Measurements from ENCODE around the gene BCL11B. TPM values are rescaled to one million over a fixed set of nuclear protein-coding genes. Genes with fewer than 3 reads are reported as not detected.

The BCL11B gene
- total RNA-seq, 6 donors from 2014 or later = 1.1 to 4.5 (median 2.2) TPM

DNA sequence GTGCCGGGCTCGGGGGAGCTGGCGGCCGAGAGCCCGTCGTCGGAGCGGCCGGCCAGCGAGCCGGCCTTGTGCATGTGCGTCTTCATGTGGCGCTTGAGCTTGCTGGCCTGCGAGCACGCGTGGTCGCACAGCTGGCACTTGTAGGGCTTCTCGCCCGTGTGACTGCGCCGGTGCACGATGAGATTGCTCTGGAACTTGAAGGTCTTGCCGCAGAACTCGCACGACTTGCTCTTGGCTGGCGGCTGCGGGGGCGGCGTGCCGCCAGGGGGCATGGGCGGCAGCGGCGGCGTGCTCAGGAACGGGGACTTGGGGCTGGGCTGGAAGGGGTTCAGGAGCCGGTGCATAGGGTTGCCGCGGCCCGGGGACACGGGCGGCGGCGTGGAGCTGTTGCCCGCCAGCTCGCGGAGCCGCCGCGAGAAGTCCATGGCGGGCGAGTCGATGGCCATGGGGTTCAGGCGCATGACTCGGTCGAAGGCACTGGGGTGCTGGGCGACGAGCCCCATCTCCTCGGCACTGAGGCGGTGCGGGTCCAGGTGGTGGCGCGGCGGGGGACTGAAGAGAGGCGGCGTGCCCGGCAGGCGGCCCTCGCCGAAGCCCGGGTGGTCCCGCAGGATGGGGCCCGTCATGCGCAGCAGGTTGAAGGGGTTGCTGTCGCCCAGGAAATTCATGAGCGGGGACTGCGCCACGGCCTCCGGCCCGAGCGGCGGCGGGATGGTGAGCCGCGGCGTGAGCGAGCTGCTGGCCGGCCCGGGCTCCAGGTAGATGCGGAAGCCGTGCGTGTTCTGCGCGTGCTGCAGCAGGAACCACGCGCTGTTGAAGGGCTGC, 96.5 kb downstream of the BCL11B start:
- DNase-seq (peak in 1 of 2 donors; percentile 79), ATAC-seq (ENCODE audit: low FRiP score in 2 of 2) (no peak)
- no peak for TF ChIP-seq EP300 (IDR thresholded peaks at IDR 0.05)
- TF ChIP-seq POLR2AphosphoS5 (IDR thresholded peaks at IDR 0.05) = no peak
- TF ChIP-seq, protein P1, sequence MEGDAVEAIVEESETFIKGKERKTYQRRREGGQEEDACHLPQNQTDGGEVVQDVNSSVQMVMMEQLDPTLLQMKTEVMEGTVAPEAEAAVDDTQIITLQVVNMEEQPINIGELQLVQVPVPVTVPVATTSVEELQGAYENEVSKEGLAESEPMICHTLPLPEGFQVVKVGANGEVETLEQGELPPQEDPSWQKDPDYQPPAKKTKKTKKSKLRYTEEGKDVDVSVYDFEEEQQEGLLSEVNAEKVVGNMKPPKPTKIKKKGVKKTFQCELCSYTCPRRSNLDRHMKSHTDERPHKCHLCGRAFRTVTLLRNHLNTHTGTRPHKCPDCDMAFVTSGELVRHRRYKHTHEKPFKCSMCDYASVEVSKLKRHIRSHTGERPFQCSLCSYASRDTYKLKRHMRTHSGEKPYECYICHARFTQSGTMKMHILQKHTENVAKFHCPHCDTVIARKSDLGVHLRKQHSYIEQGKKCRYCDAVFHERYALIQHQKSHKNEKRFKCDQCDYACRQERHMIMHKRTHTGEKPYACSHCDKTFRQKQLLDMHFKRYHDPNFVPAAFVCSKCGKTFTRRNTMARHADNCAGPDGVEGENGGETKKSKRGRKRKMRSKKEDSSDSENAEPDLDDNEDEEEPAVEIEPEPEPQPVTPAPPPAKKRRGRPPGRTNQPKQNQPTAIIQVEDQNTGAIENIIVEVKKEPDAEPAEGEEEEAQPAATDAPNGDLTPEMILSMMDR (IDR thresholded peaks at IDR 0.05) = no peak
- no peak for TF ChIP-seq POLR2A (IDR thresholded peaks at IDR 0.05)
- H3K36me3 ChIP-seq = no peaks in the 10 kb centered on the region
- H3K4me3 ChIP-seq = no peak overlapping the region
- no peak overlapping the region for H3K27ac ChIP-seq
- H3K4me1 ChIP-seq = peaks cover 0 to 7% (median 0%) of the 10 kb centered on the region in 4 donors
- H3K9me3 ChIP-seq = no peaks in the 10 kb centered on the region
- H3K27me3 ChIP-seq = no peaks in the 10 kb centered on the region
- 97 to 98% methylated on average over 45 to 94 of the region's 95 CpGs for WGBS, 2 donors

DNA sequence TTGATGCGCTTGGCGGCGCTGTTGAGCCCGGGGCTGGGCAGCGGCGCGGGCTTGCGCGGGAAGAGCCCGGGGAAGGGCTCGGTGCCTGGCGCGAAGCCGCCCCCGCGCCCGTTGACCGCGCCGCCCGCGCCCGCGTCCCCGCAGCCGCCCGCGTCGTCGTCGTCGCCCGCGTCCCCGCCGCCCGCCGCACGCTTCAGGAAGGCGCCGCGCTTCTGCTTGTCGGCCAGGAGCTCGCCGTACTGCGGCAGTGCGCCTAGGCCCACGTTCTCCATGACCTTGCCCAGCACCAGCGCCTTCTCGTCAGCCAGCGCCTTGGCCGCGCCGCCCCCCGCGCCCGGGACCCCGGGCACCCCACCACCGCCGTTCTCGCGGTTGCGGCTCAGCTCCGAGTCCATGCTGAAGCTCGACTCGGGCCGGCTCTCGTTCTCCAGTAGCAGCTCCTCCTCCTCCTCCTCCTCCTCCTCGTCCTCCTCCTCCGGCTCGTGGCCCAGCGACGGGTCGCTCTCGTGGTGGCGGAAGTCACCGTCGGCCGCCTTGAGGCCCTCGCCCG, 97.2 kb downstream of the BCL11B start:
- WGBS, 2 donors = 93 to 95% methylated on average over 33 to 72 of the region's 81 CpGs
- Histone ChIP-seq H3K4me1 (peaks cover 0 to 7% (median 0%) of the 10 kb centered on the region in 4 donors), H3K36me3 (no peaks in the 10 kb centered on the region), H3K9me3 (no peaks in the 10 kb centered on the region), H3K27me3 (no peaks in the 10 kb centered on the region), H3K4me3 (no peak overlapping the region), H3K27ac (no peak overlapping the region)
- peak in 1 of 2 donors; percentile 79 for DNase-seq
- TF ChIP-seq, protein P1 (IDR thresholded peaks at IDR 0.05) = no peak
- TF ChIP-seq EP300 (IDR thresholded peaks at IDR 0.05) = no peak
- TF ChIP-seq POLR2AphosphoS5 (IDR thresholded peaks at IDR 0.05) = no peak
- TF ChIP-seq POLR2A (IDR thresholded peaks at IDR 0.05) = no peak
- no peak for ATAC-seq (ENCODE audit: low FRiP score in 2 of 2)

DNA sequence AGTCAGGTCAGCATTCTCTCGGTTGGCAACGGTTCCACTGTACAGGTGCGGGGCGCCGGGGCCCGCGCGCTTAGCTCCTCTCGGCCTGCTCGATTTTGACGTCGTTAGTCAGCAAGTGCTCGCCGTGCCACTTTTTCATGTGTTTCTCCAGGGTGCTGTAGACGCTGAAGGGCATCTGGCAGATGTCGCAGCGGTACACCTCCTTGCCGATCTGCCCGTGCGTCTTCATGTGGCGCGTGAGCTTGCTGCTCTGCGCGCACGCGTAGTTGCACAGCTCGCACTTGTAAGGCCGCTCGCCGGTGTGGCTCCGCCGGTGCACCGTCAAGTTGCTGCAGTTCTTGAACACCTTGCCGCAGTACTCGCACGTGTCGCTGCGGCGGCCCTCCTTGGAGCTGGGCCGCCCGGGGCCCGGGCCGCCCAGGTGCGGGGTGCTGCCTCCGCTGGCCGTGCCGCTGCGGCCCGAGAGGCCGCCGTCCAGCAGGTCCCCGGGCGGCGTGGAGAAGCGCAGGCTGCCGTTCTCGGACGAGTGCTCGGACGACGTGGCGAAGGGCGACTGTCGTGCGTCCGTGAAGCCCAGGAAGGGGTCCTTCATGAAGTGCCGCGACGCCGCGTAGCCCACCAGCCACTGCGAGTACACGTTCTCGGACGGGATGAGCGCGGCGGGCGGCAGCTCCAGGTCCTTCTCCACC, 97.8 kb downstream of the BCL11B start:
- ATAC-seq (ENCODE audit: low FRiP score in 2 of 2) = no peak
- DNase-seq = peak in 1 of 2 donors; percentile 83
- H3K27me3 ChIP-seq = no peaks in the 10 kb centered on the region
- no peak overlapping the region for H3K4me3 ChIP-seq
- no peak overlapping the region for H3K27ac ChIP-seq
- H3K9me3 ChIP-seq = no peaks in the 10 kb centered on the region
- TF ChIP-seq POLR2AphosphoS5 (IDR thresholded peaks at IDR 0.05) (no peak), POLR2A (IDR thresholded peaks at IDR 0.05) (no peak)
- no peaks in the 10 kb centered on the region for H3K36me3 ChIP-seq
- peaks cover 0 to 7% (median 0%) of the 10 kb centered on the region in 4 donors for H3K4me1 ChIP-seq
- WGBS, 2 donors = 96 to 97% methylated on average over 39 to 70 of the region's 79 CpGs

DNA sequence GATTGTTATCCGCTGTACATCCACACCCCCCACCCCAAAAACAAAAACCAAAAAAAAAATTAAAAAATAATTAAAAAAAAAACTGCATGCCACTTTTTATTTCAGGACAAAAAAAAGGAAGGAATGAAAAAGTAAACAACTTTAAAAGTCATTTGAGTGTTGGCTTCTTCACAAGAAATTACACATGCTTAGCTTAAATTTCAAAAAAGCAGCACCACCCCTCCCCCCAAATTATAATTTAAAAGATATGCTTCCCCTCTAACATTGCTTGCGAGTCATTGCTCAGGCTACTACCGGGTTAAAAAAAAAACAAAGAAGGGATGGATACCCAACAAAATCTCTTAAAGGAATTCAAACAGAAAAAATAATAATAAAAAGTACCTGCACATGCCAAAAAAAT, 98.5 kb downstream of the BCL11B start:
- Histone ChIP-seq H3K4me1 (peaks cover 0 to 3% (median 0%) of the 10 kb centered on the region in 4 donors), H3K27ac (no peak overlapping the region), H3K4me3 (no peak overlapping the region), H3K9me3 (no peaks in the 10 kb centered on the region), H3K36me3 (no peaks in the 10 kb centered on the region), H3K27me3 (no peaks in the 10 kb centered on the region)
- DNase-seq = no peak
- WGBS, 2 donors = 82 to 84% methylated on average over 3 of the region's 3 CpGs
- no peak for TF ChIP-seq POLR2AphosphoS5 (IDR thresholded peaks at IDR 0.05)
- TF ChIP-seq, protein P1 (IDR thresholded peaks at IDR 0.05) = no peak
- no peak for TF ChIP-seq POLR2A (IDR thresholded peaks at IDR 0.05)
- no peak for TF ChIP-seq EP300 (IDR thresholded peaks at IDR 0.05)
- no peak for ATAC-seq (ENCODE audit: low FRiP score in 2 of 2)

DNA sequence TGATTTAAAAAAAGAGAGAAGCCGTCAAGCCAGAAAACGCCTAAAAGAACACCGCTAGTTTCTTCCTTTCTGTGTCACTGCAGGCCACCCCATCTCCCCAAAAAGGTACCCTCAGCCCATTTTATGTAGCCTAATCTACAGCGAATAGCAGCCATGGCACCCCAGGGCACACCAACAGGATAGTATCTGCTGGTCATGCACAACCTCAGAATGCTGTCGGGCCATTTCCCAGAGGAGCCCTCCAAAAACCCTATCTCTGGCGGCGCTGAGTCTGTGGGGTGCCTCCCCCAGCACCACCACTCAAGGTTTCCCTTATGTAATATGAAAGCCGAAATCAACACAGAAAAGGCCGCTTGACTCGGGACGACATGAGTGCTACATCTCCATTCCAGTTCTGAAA, 98.9 kb downstream of the BCL11B start:
- DNase-seq (no peak), ATAC-seq (ENCODE audit: low FRiP score in 2 of 2) (no peak)
- Histone ChIP-seq H3K27ac (no peak overlapping the region), H3K27me3 (no peaks in the 10 kb centered on the region), H3K4me3 (no peak overlapping the region), H3K36me3 (no peaks in the 10 kb centered on the region), H3K4me1 (no peaks in the 10 kb centered on the region), H3K9me3 (no peaks in the 10 kb centered on the region)
- 84 to 90% methylated on average over 11 of the region's 11 CpGs for WGBS, 2 donors
- no peak for TF ChIP-seq POLR2AphosphoS5 (IDR thresholded peaks at IDR 0.05)
- TF ChIP-seq, protein P1 (IDR thresholded peaks at IDR 0.05) = no peak
- no peak for TF ChIP-seq POLR2A (IDR thresholded peaks at IDR 0.05)
- no peak for TF ChIP-seq EP300 (IDR thresholded peaks at IDR 0.05)

Measured in upper lobe of left lung (tissue), 6 donors.